SH-SY5Y (cell line): Measurements from ENCODE around the gene CD40LG.

ENCODE experiments used
- GATA2 ChIP-seq: IDR thresholded peaks from 2 replicates; pipeline ENCODE4 v1.6.1; 2011; ENCODE audit warnings: mild to moderate bottlenecking, low read depth, low read length
- GATA3 ChIP-seq: IDR thresholded peaks from 2 replicates; pipeline ENCODE4 v1.6.1; 2011; ENCODE audit warnings: low read depth, mild to moderate bottlenecking, low read length, moderate library complexity

- no peak for TF ChIP-seq GATA2
- TF ChIP-seq GATA3 = no peak
Observed at GRCh38 chrX:136662104-136662503, 14.1 kb downstream of the CD40LG start.
